ENCODE data around the gene CFAP157.

The CFAP157 gene

GRCh38 chr9:127765418-127765817 is 58.6 kb downstream of the CFAP157 start:
- no peak for DNase-seq

All from NCI-H748 treated with DMSO at 0.1 percent for 48 hours (cell line).